K562 treated with DMSO at 1 percent for 4 hours (cell line): Measurements from ENCODE around the gene STRIP2. TPM values are rescaled to one million over a fixed set of nuclear protein-coding genes. Genes with fewer than 3 reads are reported as not detected.

Experiments
- total RNA-seq: library from RNA; unstranded; fragments of 300-600 nt; gene quantifications from 2 replicates; pipeline ENCODE4 v1.2.3, GENCODE V29; 2022; ENCODE audit not compliant: insufficient read depth

Gene STRIP2, protein sequence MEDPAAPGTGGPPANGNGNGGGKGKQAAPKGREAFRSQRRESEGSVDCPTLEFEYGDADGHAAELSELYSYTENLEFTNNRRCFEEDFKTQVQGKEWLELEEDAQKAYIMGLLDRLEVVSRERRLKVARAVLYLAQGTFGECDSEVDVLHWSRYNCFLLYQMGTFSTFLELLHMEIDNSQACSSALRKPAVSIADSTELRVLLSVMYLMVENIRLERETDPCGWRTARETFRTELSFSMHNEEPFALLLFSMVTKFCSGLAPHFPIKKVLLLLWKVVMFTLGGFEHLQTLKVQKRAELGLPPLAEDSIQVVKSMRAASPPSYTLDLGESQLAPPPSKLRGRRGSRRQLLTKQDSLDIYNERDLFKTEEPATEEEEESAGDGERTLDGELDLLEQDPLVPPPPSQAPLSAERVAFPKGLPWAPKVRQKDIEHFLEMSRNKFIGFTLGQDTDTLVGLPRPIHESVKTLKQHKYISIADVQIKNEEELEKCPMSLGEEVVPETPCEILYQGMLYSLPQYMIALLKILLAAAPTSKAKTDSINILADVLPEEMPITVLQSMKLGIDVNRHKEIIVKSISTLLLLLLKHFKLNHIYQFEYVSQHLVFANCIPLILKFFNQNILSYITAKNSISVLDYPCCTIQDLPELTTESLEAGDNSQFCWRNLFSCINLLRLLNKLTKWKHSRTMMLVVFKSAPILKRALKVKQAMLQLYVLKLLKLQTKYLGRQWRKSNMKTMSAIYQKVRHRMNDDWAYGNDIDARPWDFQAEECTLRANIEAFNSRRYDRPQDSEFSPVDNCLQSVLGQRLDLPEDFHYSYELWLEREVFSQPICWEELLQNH
- 12.6 and 22.5 TPM in 2 replicates for total RNA-seq

GRCh38 chr7:129433847-129434674, at the start of gene STRIP2:
Gene STRIP2, plus strand, starts transcription at chr7:129434432. Its CDS starts 41 bp downstream, at chr7:129434473.

DNA sequence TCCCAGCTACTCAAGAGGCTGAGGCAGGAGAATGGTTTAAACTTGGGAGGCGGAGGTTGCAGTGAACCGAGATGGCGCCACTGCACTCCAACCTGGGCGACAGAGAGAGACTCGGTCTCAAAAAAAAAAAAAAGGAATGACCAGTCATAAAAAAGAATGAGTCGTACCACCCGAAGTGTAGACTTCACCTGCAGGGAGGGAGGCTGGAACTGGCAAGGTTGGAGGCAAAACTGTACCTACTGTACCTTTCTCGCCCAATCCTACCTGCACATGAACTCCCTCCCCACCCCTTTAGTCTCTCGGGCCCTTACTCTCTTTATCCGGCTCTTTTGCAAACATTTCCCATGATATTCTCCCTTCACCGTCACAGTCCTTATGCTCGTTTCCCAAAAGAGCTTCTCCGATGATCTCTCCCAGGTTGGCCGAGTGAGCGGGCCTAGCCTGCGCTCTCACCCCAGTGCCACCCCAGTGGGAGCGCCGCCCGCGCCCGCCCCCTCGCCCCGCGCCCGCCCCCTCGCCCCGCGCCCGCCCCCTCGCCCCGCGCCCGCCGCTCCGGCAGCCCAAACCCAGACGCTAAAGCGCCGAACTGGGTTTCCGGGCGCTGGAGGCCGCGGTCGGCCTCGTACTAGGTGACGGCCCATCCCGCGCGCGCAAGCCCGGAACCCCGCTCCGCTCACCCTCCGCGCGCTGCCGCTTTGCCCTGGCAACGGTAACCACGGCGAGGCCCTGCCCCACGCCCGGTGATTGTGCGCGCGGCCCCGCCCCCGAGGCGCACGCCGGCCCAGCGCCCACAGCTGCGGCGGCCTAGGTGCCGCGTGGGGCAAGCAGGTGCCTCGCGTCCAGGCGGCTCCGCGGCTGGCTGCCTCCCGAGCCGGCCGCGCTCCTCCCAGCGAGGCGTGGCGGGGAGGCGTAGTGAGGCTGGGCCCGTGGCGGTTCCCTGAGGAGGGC, 67.8 kb downstream of the STRIP2 start, which contains the start of gene SMKR1:
SMKR1 (plus strand) TSS at position 772 of the 948 bp plus-strand sequence. CDS start 294 bp downstream, outside the sequence.

Other genes with a start within 250 kb of the STRIP2 start
- gene SMO, start 245.8 kb upstream of the STRIP2 start, total RNA-seq = not detected in 2 replicates
- 6.5 and 8.0 TPM in 2 replicates for gene AHCYL2, start 209.4 kb upstream of the STRIP2 start, total RNA-seq
- gene SMKR1, start 68.1 kb downstream of the STRIP2 start, total RNA-seq = 0.79 TPM in 1 of 2 replicates, not detected in the other
- gene NRF1, start 177.3 kb downstream of the STRIP2 start, total RNA-seq = 15.7 and 19.8 TPM in 2 replicates